Astrocyte of the spinal cord (primary cell): Measurements from ENCODE around the gene ZNF391.
A peak's percentile ranks its signal among the peaks of the same experiment; 100 is the strongest.

Source experiments
- DNase-seq: peaks from one replicate; pipeline ENCODE4 v3.0.0; 2011; ENCODE audit warnings: low read depth, low spot score
- H3K4me3 ChIP-seq: 2 replicates; pipeline ENCODE4 v1.5.1; 2011; ENCODE audit warnings: low read depth, mild to moderate bottlenecking, low read length, moderate library complexity
- CTCF ChIP-seq: IDR thresholded peaks from 2 replicates; pipeline ENCODE4 v1.5.1; 2012; ENCODE audit warnings: low read depth, mild to moderate bottlenecking, low read length, inconsistent platforms
- in situ Hi-C: cut with HindIII; loops from 2 replicates; pipeline ENCODE4 v1.10.0; 2017; ENCODE audit warnings: low sequenced_read_pairs

The ZNF391 gene

DNA sequence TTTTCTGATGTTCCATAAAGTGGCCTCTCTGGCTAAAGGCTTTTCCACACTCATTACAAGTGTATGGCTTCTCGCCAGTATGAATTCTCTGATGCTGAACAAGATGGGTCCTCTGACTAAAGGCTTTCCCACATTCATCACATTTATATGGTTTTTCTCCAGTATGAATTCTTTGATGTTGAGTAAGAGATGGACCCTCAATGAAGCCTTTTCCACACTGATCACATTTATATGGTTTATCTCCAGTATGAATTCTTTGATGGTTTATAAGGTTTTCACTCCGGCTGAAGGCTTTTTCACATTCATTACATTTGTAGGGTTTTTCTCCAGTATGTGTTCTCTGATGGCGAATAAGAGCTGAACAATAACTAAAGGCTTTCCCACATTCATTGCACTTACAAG is 63.9 kb downstream of the ZNF391 start:
- TF ChIP-seq CTCF: no peak
- in situ Hi-C loops: no loop called here
- DNase-seq: peak; percentile 23
- no peak overlapping the region for H3K4me3 ChIP-seq
